H1 (cell line): ENCODE measurements around the gene ZNF776. TPM values are rescaled to one million over a fixed set of nuclear protein-coding genes. Genes with fewer than 3 reads are reported as not detected.

Experiments used
- CTCF ChIA-PET: fragments of 300-600 bp; sonication (Branson Sonifier 250); formaldehyde crosslinking; loops from one replicate; lab custom pipeline; 2021; ENCODE audit not compliant: partially characterized antibody; lab: Charles Lee
- POLR2A ChIA-PET: fragments of 300-600 bp; sonication (Branson Sonifier 250); formaldehyde crosslinking; loops from one replicate; lab custom pipeline; 2021; ENCODE audit warnings: inconsistent platforms; ENCODE audit not compliant: partially characterized antibody; lab: Charles Lee
- DNase-seq, 2 experiments: peaks; one replicate each; pipeline versions ENCODE4 v3.0.0 to v3.0.0-alpha.2; 2010 to 2022; ENCODE audit warnings: low spot score in 2 of 2, low read depth in 1 of 2, mixed read lengths in 1 of 2
- FAIRE-seq: peaks from 2 replicates; lab custom pipeline; 2011; peaks lifted over from hg19 to GRCh38; lab: Jason Lieb, UNC
- H2AFZ ChIP-seq: 2 replicates; pipeline ENCODE4 v1.8.1; 2012; ENCODE audit warnings: low read length, inconsistent platforms
- H2AK5ac ChIP-seq: 2 replicates; pipeline ENCODE4 v1.6.1; 2013; ENCODE audit warnings: low read depth, low read length
- H2BK120ac ChIP-seq: replicated peaks from 2 replicates; pipeline ENCODE3; 2013; ENCODE audit warnings: low read depth, low read length, inconsistent platforms
- H2BK12ac ChIP-seq: 2 replicates; pipeline ENCODE4 v1.6.1; 2013; ENCODE audit warnings: low read depth, low read length
- H2BK15ac ChIP-seq: 2 replicates; pipeline ENCODE4 v1.6.1; 2013; ENCODE audit warnings: low read length
- H2BK20ac ChIP-seq: 2 replicates; pipeline ENCODE4 v1.6.1; 2013; ENCODE audit warnings: low read length
- H2BK5ac ChIP-seq: 2 replicates; pipeline ENCODE4 v1.6.1; 2013; ENCODE audit warnings: low read depth, low read length
- H3K14ac ChIP-seq: 2 replicates; pipeline ENCODE4 v1.6.1; 2013; ENCODE audit warnings: inconsistent platforms; ENCODE audit not compliant: insufficient read length
- H3K18ac ChIP-seq: 2 replicates; pipeline ENCODE4 v1.6.1; 2013; ENCODE audit warnings: low read length; ENCODE audit errors: extremely low read depth
- H3K23ac ChIP-seq: 2 replicates; pipeline ENCODE4 v1.6.1; 2013; ENCODE audit warnings: inconsistent platforms; ENCODE audit not compliant: insufficient read length
- H3K23me2 ChIP-seq: 2 replicates; pipeline ENCODE4 v1.6.1; 2013; ENCODE audit warnings: low read depth, low read length
- H3K27ac ChIP-seq: 2 replicates; pipeline ENCODE4 v1.6.1; 2011; ENCODE audit warnings: low read depth, low read length, inconsistent platforms
- H3K27me3 ChIP-seq, 4 experiments: replicated peaks in 1 of 4; 1 replicate in 1 of 4; 2 replicates in 3 of 4; pipeline versions ENCODE4 v1.6.1 to v1.8.1; 2011 to 2013; ENCODE audit warnings: low read length in 3 of 4, mild to moderate bottlenecking in 3 of 4, inconsistent platforms in 2 of 4, mixed read lengths in 2 of 4, moderate library complexity in 1 of 4; ENCODE audit not compliant: control insufficient read depth in 3 of 4, insufficient read depth in 3 of 4; ENCODE audit errors: extremely low read depth in 1 of 4
- H3K36me3 ChIP-seq, 4 experiments: 2 replicates each; pipeline versions ENCODE4 v1.6.1 to v1.8.1; 2011 to 2013; ENCODE audit warnings: mild to moderate bottlenecking in 4 of 4, low read length in 3 of 4, moderate library complexity in 2 of 4, control low read depth in 1 of 4, inconsistent platforms in 1 of 4; ENCODE audit not compliant: insufficient read depth in 4 of 4, control insufficient read depth in 2 of 4
- H3K4ac ChIP-seq: replicated peaks from 2 replicates; pipeline ENCODE3; 2013; ENCODE audit warnings: low read length, low read depth, mixed read lengths, inconsistent platforms; ENCODE audit not compliant: insufficient read length
- H3K4me1 ChIP-seq, 4 experiments: replicated peaks in 1 of 4; 1 replicate in 1 of 4; 2 replicates in 3 of 4; pipeline versions ENCODE4 v1.6.1 to v1.8.1; 2011 to 2013; ENCODE audit warnings: low read length in 3 of 4, inconsistent platforms in 2 of 4, mixed read lengths in 1 of 4; ENCODE audit not compliant: insufficient read depth in 4 of 4, control insufficient read depth in 3 of 4
- H3K4me2 ChIP-seq, 2 experiments: 2 replicates each; pipeline versions ENCODE4 v1.6.1 to v1.8.1; 2011 to 2013; ENCODE audit warnings: low read depth in 2 of 2, low read length in 2 of 2, control low read depth in 1 of 2, inconsistent platforms in 1 of 2, mild to moderate bottlenecking in 1 of 2; ENCODE audit not compliant: insufficient read depth in 1 of 2
- H3K4me3 ChIP-seq, 4 experiments: fragments of 200-600, 300-600 bp in 1 of 4; sonication (generic), shearing (Covaris generic), sonication (Bioruptor Twin) in 1 of 4; 2 replicates each; pipeline versions ENCODE4 v1.5.1 to v1.8.1; 2011 to 2016; ENCODE audit warnings: low read length in 4 of 4, low read depth in 3 of 4, control low read depth in 2 of 4, inconsistent platforms in 2 of 4, mild to moderate bottlenecking in 2 of 4, mixed read lengths in 1 of 4, moderate library complexity in 1 of 4; ENCODE audit not compliant: insufficient read depth in 2 of 4; ENCODE audit errors: extremely low read depth in 1 of 4
- H3K56ac ChIP-seq: replicated peaks from 2 replicates; pipeline ENCODE3; 2013; ENCODE audit warnings: low read depth, mild to moderate bottlenecking, mixed read lengths, low read length, inconsistent platforms; ENCODE audit not compliant: insufficient read length
- H3K79me1 ChIP-seq: 2 replicates; pipeline ENCODE4 v1.6.1; 2013; ENCODE audit warnings: low read depth, low read length, control low read depth
- H3K79me2 ChIP-seq, 2 experiments: 2 replicates each; pipeline versions ENCODE4 v1.6.1 to v1.8.1; 2012 to 2013; ENCODE audit warnings: low read length in 2 of 2, mild to moderate bottlenecking in 2 of 2, inconsistent platforms in 1 of 2; ENCODE audit not compliant: insufficient read depth in 2 of 2, control insufficient read depth in 1 of 2
- H3K9ac ChIP-seq, 4 experiments: replicated peaks in 1 of 4; 1 replicate in 1 of 4; 2 replicates in 3 of 4; pipeline versions ENCODE4 v1.6.1 to v1.8.1; 2011 to 2013; ENCODE audit warnings: low read depth in 3 of 4, low read length in 3 of 4, control low read depth in 2 of 4, mild to moderate bottlenecking in 2 of 4, moderate library complexity in 2 of 4, inconsistent platforms in 1 of 4; ENCODE audit errors: extremely low read depth in 1 of 4
- H3K9me3 ChIP-seq, 2 experiments: 2 replicates each; pipeline versions ENCODE4 v1.6.1 to v1.8.1; 2012 to 2013; ENCODE audit warnings: mild to moderate bottlenecking in 2 of 2, moderate library complexity in 2 of 2, control low read depth in 1 of 2, inconsistent platforms in 1 of 2, low read depth in 1 of 2, low read length in 1 of 2, mixed read lengths in 1 of 2; ENCODE audit not compliant: insufficient read depth in 2 of 2
- H4K20me1 ChIP-seq, 2 experiments: replicated peaks in 1 of 2; 2 replicates each; pipeline versions ENCODE3 to v1.8.1; 2011 to 2013; ENCODE audit warnings: inconsistent platforms in 2 of 2, low read length in 2 of 2, mild to moderate bottlenecking in 1 of 2; ENCODE audit not compliant: insufficient read depth in 2 of 2, control insufficient read depth in 1 of 2
- H4K5ac ChIP-seq: 2 replicates; pipeline ENCODE4 v1.6.1; 2013; ENCODE audit warnings: low read length, low read depth, mixed read lengths, inconsistent platforms; ENCODE audit not compliant: insufficient read length
- H4K8ac ChIP-seq: 2 replicates; pipeline ENCODE4 v1.8.0; 2013; ENCODE audit warnings: mild to moderate bottlenecking, moderate library complexity, low read length, inconsistent platforms; ENCODE audit not compliant: insufficient read depth; ENCODE audit errors: extremely low read depth
- H4K91ac ChIP-seq: replicated peaks from 2 replicates; pipeline ENCODE3; 2013; ENCODE audit warnings: low read length, mixed read lengths, inconsistent platforms; ENCODE audit not compliant: insufficient read length
- JUND ChIP-seq: IDR thresholded peaks from 2 replicates; pipeline ENCODE4 v1.6.1; 2011; ENCODE audit warnings: mild to moderate bottlenecking, improper control_type of control experiment, low read length
- RBBP5 ChIP-seq: IDR thresholded peaks from 2 replicates; pipeline ENCODE4 v1.7.1; 2012; ENCODE audit warnings: low read depth, mild to moderate bottlenecking, inconsistent platforms, low read length, moderate library complexity, borderline replicate concordance
- SP2 ChIP-seq: IDR thresholded peaks from 2 replicates; pipeline ENCODE4 v1.6.1; 2012; ENCODE audit warnings: mild to moderate bottlenecking, low read length, inconsistent platforms
- SUZ12 ChIP-seq: fragments of 200-600 bp; sonication (generic); IDR thresholded peaks from 2 replicates; pipeline ENCODE4 v1.6.1; 2012; ENCODE audit warnings: mild to moderate bottlenecking, inconsistent platforms, low read length, moderate library complexity, mixed read lengths
- TAF1 ChIP-seq: IDR thresholded peaks from 2 replicates; pipeline ENCODE4 v1.6.1; 2011; ENCODE audit warnings: mild to moderate bottlenecking, low read depth, low read length
- WGBS, 2 experiments: shearing (Covaris generic) in 1 of 2; methylation state at CpG; one replicate each; pipeline versions ENCODE4 v1.1.6 to v1.1.7; 2013 to 2015; ENCODE audit warnings: low lambda C conversion rate in 2 of 2, mixed read lengths in 2 of 2, inconsistent platforms in 1 of 2, low coverage in 1 of 2, missing lambda C conversion rate in 1 of 2; ENCODE audit not compliant: insufficient replicate concordance in 2 of 2, insufficient coverage in 1 of 2, insufficient read length in 1 of 2; ENCODE audit errors: extremely low coverage in 1 of 2, missing lambda C conversion rate in 1 of 2; 5-methylcytosine and 5-hydroxymethylcytosine counted together
- polyA plus RNA-seq, 7 experiments: library from polyadenylated mRNA; depleted of rRNA in 3 of 7; stranded (reverse) in 5 of 7; unstranded in 2 of 7; fragments of >200 nt in 5 of 7; fragments of 200-250 nt in 2 of 7; gene quantifications; 1 replicate in 5 of 7; 2 replicates in 1 of 7; 4 replicates in 1 of 7; pipeline versions ENCODE4 v1.2.1 to v1.2.3, GENCODE V29; 2011 to 2013; ENCODE audit warnings: missing spikeins in 2 of 7, mixed read lengths in 2 of 7
- total RNA-seq: library from RNA; stranded (reverse); fragmentation: NEBNext Ultra II Directional; extraction: Animal tissue kit (Norgen Biotek cat#: 25700); gene quantifications from 2 replicates; pipeline ENCODE4 v1.2.1, GENCODE V29; 2021
- TF ChIP-seq, protein P1 (sequence below): IDR thresholded peaks from 2 replicates; pipeline ENCODE4 v1.6.1; 2012; ENCODE audit warnings: low read length, inconsistent platforms

ZNF776 gene
- total and polyA plus RNA-seq, 2 of the 8 experiments (the other 6 are each of a cell fraction or from before 2014, with no cell fraction given), result 7.8 to 20.5 TPM

DNA sequence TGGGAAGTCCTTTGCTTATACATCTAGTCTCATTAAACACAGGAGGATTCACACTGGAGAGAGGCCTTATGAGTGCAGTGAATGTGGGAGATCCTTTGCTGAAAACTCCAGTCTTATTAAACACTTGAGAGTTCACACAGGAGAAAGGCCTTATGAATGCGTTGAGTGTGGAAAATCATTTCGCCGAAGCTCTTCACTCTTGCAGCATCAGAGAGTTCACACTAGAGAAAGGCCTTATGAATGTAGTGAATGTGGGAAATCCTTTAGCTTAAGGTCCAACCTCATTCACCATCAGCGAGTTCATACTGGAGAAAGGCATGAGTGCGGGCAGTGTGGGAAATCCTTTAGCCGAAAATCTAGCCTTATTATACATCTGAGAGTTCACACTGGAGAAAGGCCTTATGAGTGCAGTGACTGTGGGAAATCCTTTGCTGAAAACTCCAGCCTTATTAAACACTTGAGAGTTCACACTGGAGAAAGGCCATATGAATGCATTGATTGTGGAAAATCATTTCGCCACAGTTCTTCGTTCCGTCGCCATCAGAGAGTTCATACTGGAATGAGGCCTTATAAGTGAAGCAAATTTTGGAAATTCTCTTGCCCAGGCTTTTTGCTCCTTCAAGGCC, 32.7 kb downstream of the ZNF776 start:
- H2AK5ac ChIP-seq, result no peak overlapping the region
- DNase-seq, result no peak
- peaks cover 4 to 59% of the 10 kb centered on the region in 2 experiments; a peak in 3 of 4 replicates for H3K79me2 ChIP-seq
- 97% methylated on average over 10 of the region's 10 CpGs; no CpG with 5 or more reads in 1 of the 2 experiments for WGBS, 2 experiments
- POLR2A ChIA-PET, result interaction anchor here (0.9 to 1.0 kb wide), 2 partner anchors 25 to 68 kb away, joined by 3 read pairs; no protein-coding TSS in a partner anchor
- H3K14ac ChIP-seq, result no peak overlapping the region
- H3K4ac ChIP-seq, result no peak overlapping the region
- H2BK12ac ChIP-seq, result no peak overlapping the region
- H3K9me3 ChIP-seq, result peaks cover 4 to 9% of the 10 kb centered on the region in 2 experiments; a peak in 3 of 4 replicates
- no peak overlapping the region for H3K18ac ChIP-seq
- H3K23ac ChIP-seq, result no peak overlapping the region
- no peaks in the 10 kb centered on the region for H3K27me3 ChIP-seq
- H4K5ac ChIP-seq, result no peak overlapping the region
- H3K4me1 ChIP-seq, result no peaks in the 10 kb centered on the region
- no peak overlapping the region for H3K27ac ChIP-seq
- H2BK5ac ChIP-seq, result no peak overlapping the region
- CTCF ChIA-PET, result no interaction called here
- H3K23me2 ChIP-seq, result no peaks in the 10 kb centered on the region
- H4K91ac ChIP-seq, result no peak overlapping the region
- no peak overlapping the region for H2BK15ac ChIP-seq
- no peak overlapping the region for H3K4me2 ChIP-seq
- TF ChIP-seq TAF1 (no peak), SUZ12 (no peak), JUND (no peak), SP2 (no peak), RBBP5 (no peak)
- TF ChIP-seq, protein P1, sequence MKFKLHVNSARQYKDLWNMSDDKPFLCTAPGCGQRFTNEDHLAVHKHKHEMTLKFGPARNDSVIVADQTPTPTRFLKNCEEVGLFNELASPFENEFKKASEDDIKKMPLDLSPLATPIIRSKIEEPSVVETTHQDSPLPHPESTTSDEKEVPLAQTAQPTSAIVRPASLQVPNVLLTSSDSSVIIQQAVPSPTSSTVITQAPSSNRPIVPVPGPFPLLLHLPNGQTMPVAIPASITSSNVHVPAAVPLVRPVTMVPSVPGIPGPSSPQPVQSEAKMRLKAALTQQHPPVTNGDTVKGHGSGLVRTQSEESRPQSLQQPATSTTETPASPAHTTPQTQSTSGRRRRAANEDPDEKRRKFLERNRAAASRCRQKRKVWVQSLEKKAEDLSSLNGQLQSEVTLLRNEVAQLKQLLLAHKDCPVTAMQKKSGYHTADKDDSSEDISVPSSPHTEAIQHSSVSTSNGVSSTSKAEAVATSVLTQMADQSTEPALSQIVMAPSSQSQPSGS, result no peak
- no peak overlapping the region for H3K4me3 ChIP-seq
- FAIRE-seq, result no peak
- H4K20me1 ChIP-seq, result peaks cover 3 to 9% of the 10 kb centered on the region in 2 experiments
- no peak overlapping the region for H3K9ac ChIP-seq
- no peak overlapping the region for H2BK20ac ChIP-seq
- no peak overlapping the region for H2AFZ ChIP-seq
- H3K79me1 ChIP-seq, result peaks cover 18% of the 10 kb centered on the region
- H4K8ac ChIP-seq, result no peak overlapping the region
- H2BK120ac ChIP-seq, result no peak overlapping the region
- H3K36me3 ChIP-seq, result peaks cover 5 to 40% (median 28%) of the 10 kb centered on the region in 4 experiments; a peak in 6 of 8 replicates
- no peak overlapping the region for H3K56ac ChIP-seq
